Endothelial cell of umbilical vein (primary cell): Measurements from ENCODE around the gene LMF1. TPM values are rescaled to one million over a fixed set of nuclear protein-coding genes. Genes with fewer than 3 reads are reported as not detected.

Source experiments
- BruUV-seq: library from RNA; stranded (reverse); fragments of 400-500 nt; replicated peaks from 2 replicates; lab custom pipeline; 2021; lab: Mats Ljungman, UMichigan
- CTCF ChIA-PET: fragments of 300-600, 350-600 bp; sonication (Branson Sonifier 250); formaldehyde crosslinking; loops from one replicate; lab custom pipeline; 2021; ENCODE audit warnings: antibody characterized with exemption, inconsistent platforms; lab: Charles Lee
- POLR2A ChIA-PET: fragments of 300-600, 350-600 bp; sonication (Branson Sonifier 250); formaldehyde crosslinking; loops from one replicate; lab custom pipeline; 2021; ENCODE audit warnings: antibody characterized with exemption, inconsistent platforms; lab: Charles Lee
- DNase-seq: peaks from one replicate; pipeline ENCODE4 v3.0.0-alpha.2; 2011; ENCODE audit warnings: low read depth, low spot score
- FAIRE-seq: peaks from 2 replicates; lab custom pipeline; 2011; peaks lifted over from hg19 to GRCh38; lab: Jason Lieb, UNC
- H2AFZ ChIP-seq: 2 replicates; pipeline ENCODE4 v1.6.0; 2012; ENCODE audit warnings: low read depth, low read length, control low read depth, inconsistent platforms
- H3K27ac ChIP-seq: 2 replicates; pipeline ENCODE4 v1.5.1; 2011; ENCODE audit warnings: low read depth, mild to moderate bottlenecking, control low read depth, low read length, moderate library complexity; ENCODE audit not compliant: insufficient read depth
- H3K27me3 ChIP-seq, 2 experiments: 2 replicates each; pipeline versions ENCODE4 v1.6.0 to v1.6.1; 2011; ENCODE audit warnings: low read length in 2 of 2, mixed read lengths in 1 of 2; ENCODE audit not compliant: control insufficient read depth in 2 of 2, insufficient read depth in 2 of 2
- H3K36me3 ChIP-seq, 2 experiments: 2 replicates in 1 of 2; 3 replicates in 1 of 2; pipeline ENCODE4 v1.5.1; 2011; ENCODE audit warnings: low read length in 2 of 2, mild to moderate bottlenecking in 1 of 2, moderate library complexity in 1 of 2; ENCODE audit not compliant: control insufficient read depth in 2 of 2, insufficient read depth in 2 of 2; ENCODE audit errors: extremely low read depth in 1 of 2
- H3K4me1 ChIP-seq: 3 replicates; pipeline ENCODE4 v1.5.1; 2011; ENCODE audit warnings: mild to moderate bottlenecking, low read length; ENCODE audit not compliant: control insufficient read depth, insufficient read depth; ENCODE audit errors: extremely low read depth
- H3K4me2 ChIP-seq: 2 replicates; pipeline ENCODE4 v1.6.1; 2011; ENCODE audit warnings: low read length, control low read depth, mixed read lengths; ENCODE audit not compliant: insufficient read depth
- H3K4me3 ChIP-seq, 3 experiments: fragments of 200-600 bp in 1 of 3; sonication (generic), shearing (Covaris generic) in 1 of 3; replicated peaks in 1 of 3; 2 replicates each; pipeline ENCODE4 v1.5.1; 2011 to 2016; ENCODE audit warnings: control low read depth in 3 of 3, low read length in 3 of 3, mild to moderate bottlenecking in 2 of 3, inconsistent platforms in 1 of 3, low read depth in 1 of 3, moderate library complexity in 1 of 3; ENCODE audit not compliant: insufficient read depth in 1 of 3
- H3K79me2 ChIP-seq: 2 replicates; pipeline ENCODE4 v1.6.0; 2012; ENCODE audit warnings: low read length, inconsistent platforms; ENCODE audit not compliant: control insufficient read depth, insufficient read depth
- H3K9ac ChIP-seq: replicated peaks from 2 replicates; pipeline ENCODE3; 2011; ENCODE audit warnings: low read length, control low read depth; ENCODE audit not compliant: insufficient read depth; ENCODE audit errors: extremely low read depth
- H3K9me1 ChIP-seq: replicated peaks from 3 replicates; pipeline ENCODE4 v1.6.0; 2011; ENCODE audit warnings: mild to moderate bottlenecking, low read length; ENCODE audit not compliant: control insufficient read depth, insufficient read depth; ENCODE audit errors: extremely low read depth
- H3K9me3 ChIP-seq: replicated peaks from 2 replicates; pipeline ENCODE4 v1.5.1; 2012; ENCODE audit warnings: low read length, inconsistent platforms; ENCODE audit not compliant: control insufficient read depth, insufficient read depth
- H4K20me1 ChIP-seq: replicated peaks from 2 replicates; pipeline ENCODE3; 2011; ENCODE audit warnings: mild to moderate bottlenecking, low read length; ENCODE audit not compliant: control insufficient read depth, insufficient read depth; ENCODE audit errors: extremely low read depth
- EZH2 ChIP-seq: IDR thresholded peaks from 2 replicates; pipeline ENCODE4 v1.6.1; 2012; ENCODE audit warnings: borderline replicate concordance, low read depth, mild to moderate bottlenecking, moderate library complexity, low read length, inconsistent platforms; ENCODE audit not compliant: severe bottlenecking
- FOS ChIP-seq: IDR thresholded peaks from 2 replicates; pipeline ENCODE4 v1.6.1; 2011; ENCODE audit warnings: mild to moderate bottlenecking, low read length, moderate library complexity, borderline replicate concordance; ENCODE audit not compliant: insufficient read depth
- GATA2 ChIP-seq: IDR thresholded peaks from 2 replicates; pipeline ENCODE4 v1.7.0; 2011; ENCODE audit warnings: low read depth, mild to moderate bottlenecking, moderate library complexity, mixed read lengths, low read length; ENCODE audit not compliant: insufficient read length, insufficient read depth
- JUN ChIP-seq: IDR thresholded peaks from 2 replicates; pipeline ENCODE4 v1.6.1; 2011; ENCODE audit warnings: borderline replicate concordance, low read depth; ENCODE audit not compliant: insufficient read length, insufficient read depth
- MYC ChIP-seq: IDR thresholded peaks from one replicate; pipeline ENCODE4 v1.6.1; 2011; ENCODE audit warnings: mild to moderate bottlenecking, low read depth, low read length
- POLR2A ChIP-seq: IDR thresholded peaks from 2 replicates; pipeline ENCODE4 v1.6.1; 2012; ENCODE audit warnings: low read depth, mild to moderate bottlenecking, control low read depth, low read length
- POLR2AphosphoS5 ChIP-seq: IDR thresholded peaks from 2 replicates; pipeline ENCODE4 v1.6.1; 2012; ENCODE audit warnings: low read depth, mild to moderate bottlenecking, control low read depth, low read length, moderate library complexity; ENCODE audit not compliant: insufficient read depth
- dilution Hi-C: fragments of 300-500 bp; cut with MboI; formaldehyde crosslinking; loops from one replicate; pipeline ENCODE4 v1.15.0; 2019; ENCODE audit warnings: low sequenced_read_pairs; ENCODE audit not compliant: extremely low pct_ligation_motif_present
- intact Hi-C: fragments of 100-400 bp; cut with micrococcal nuclease; formaldehyde crosslinking; loops from one replicate; pipeline ENCODE4 v1.10.0; 2022
- polyA plus RNA-seq, 4 experiments: library from polyadenylated mRNA; depleted of rRNA in 3 of 4; stranded (reverse) in 3 of 4; unstranded in 1 of 4; fragments of >200 nt; gene quantifications; 2 replicates each; pipeline versions ENCODE4 v1.2.1 to v1.2.3, GENCODE V29; 2011 to 2012; ENCODE audit warnings: missing spikeins in 1 of 4
- total RNA-seq: library from RNA; stranded (reverse); gene quantifications from 2 replicates; pipeline ENCODE4 v1.2.3, GENCODE V29; 2021
- TF ChIP-seq, protein P1 (sequence below), 2 donors: IDR thresholded peaks; 1 replicate in 1 of 2; 2 replicates in 1 of 2; pipeline ENCODE4 v1.5.1; 2011; ENCODE audit warnings: low read length in 2 of 2, mild to moderate bottlenecking in 2 of 2, moderate library complexity in 2 of 2, control low read depth in 1 of 2, inconsistent platforms in 1 of 2, low read depth in 1 of 2; ENCODE audit not compliant: insufficient read depth in 1 of 2; ENCODE audit errors: extremely low read depth in 1 of 2

Gene LMF1
- total and polyA plus RNA-seq, 2 donors (not counting 3 experiments of a cell fraction or from before 2014, with no cell fraction given) = 17.8 TPM

DNA sequence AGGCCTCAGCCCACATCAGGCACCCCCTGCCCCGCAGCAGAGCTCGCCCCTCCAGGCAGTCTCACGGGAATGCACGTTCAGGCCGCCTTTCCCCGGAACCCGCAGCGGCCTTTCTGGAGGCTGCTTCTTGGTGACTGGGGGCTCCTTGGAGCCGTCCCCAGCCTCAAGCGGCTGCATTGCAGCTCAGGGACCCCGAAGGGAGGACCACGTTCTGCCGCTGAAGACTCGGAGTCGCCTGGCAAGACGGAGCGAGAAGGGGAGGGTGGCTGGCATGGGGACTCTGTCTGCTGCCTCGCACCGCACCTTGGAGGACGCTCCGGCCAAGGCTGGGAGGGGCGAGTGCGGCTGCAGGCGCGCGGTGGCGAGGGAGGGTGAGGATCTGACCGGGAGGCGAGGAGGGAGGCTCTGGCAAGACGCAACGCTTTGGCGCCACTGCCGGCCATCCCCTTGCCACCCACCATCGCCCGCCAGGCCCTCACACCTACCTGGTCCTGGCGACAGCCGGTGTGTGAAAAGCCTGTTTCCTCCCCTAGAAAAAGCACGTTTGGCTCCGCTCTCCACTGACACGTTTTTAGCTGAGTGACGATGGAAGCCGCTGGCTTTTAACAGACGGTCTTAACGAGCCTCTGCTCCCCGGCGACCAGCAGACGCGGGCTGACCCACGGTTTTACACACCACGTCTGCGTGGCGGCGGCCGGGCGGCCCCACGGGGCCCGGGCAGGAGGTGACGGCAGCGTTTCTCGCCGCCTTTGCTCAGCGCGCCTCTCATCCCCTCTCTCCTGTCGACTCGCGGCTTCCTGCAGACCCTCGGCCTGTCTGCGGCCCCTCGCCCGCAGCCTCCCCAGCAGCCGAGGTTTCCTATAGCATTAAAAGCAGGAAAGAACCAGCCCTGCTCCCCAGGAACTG lies 153.5 kb downstream of the LMF1 start:
- TF ChIP-seq MYC (no peak), POLR2AphosphoS5 (no peak), FOS (no peak), POLR2A (no peak), EZH2 (peak; percentile 50), JUN (no peak), GATA2 (no peak)
- TF ChIP-seq, protein P1, sequence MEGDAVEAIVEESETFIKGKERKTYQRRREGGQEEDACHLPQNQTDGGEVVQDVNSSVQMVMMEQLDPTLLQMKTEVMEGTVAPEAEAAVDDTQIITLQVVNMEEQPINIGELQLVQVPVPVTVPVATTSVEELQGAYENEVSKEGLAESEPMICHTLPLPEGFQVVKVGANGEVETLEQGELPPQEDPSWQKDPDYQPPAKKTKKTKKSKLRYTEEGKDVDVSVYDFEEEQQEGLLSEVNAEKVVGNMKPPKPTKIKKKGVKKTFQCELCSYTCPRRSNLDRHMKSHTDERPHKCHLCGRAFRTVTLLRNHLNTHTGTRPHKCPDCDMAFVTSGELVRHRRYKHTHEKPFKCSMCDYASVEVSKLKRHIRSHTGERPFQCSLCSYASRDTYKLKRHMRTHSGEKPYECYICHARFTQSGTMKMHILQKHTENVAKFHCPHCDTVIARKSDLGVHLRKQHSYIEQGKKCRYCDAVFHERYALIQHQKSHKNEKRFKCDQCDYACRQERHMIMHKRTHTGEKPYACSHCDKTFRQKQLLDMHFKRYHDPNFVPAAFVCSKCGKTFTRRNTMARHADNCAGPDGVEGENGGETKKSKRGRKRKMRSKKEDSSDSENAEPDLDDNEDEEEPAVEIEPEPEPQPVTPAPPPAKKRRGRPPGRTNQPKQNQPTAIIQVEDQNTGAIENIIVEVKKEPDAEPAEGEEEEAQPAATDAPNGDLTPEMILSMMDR (IDR thresholded peaks at IDR 0.05; ENCODE audit: extremely low read depth in 1 of 2, insufficient read depth in 1 of 2, low read depth in 1 of 2, low read length in 2 of 2) = no peak
- no peak overlapping the region for H3K4me3 ChIP-seq

More for the DNA sequence above, 153.5 kb downstream of the LMF1 start:
- DNase-seq (no peak), FAIRE-seq (no peak)
- no peaks in the 10 kb centered on the region for H3K4me1 ChIP-seq
- H3K9me1 ChIP-seq = no peaks in the 10 kb centered on the region
- CTCF ChIA-PET = no interaction called here
- no peaks in the 10 kb centered on the region for H3K79me2 ChIP-seq
- H3K4me2 ChIP-seq = no peak overlapping the region
- H3K36me3 ChIP-seq = no peaks in the 10 kb centered on the region
- intact Hi-C loops (no loop called here), dilution Hi-C loops (no loop called here)
- H4K20me1 ChIP-seq = no peaks in the 10 kb centered on the region
- no TSS peak for BruUV-seq
- H3K9me3 ChIP-seq = no peaks in the 10 kb centered on the region
- H3K27ac ChIP-seq = no peak overlapping the region
- POLR2A ChIA-PET = no interaction called here
- H3K27me3 ChIP-seq = peaks cover under 1 to 20% of the 10 kb centered on the region in 2 experiments
- H2AFZ ChIP-seq = no peak overlapping the region
- no peak overlapping the region for H3K9ac ChIP-seq
